GM23338 (cell line): Measurements from ENCODE around the gene CD7.

Experiments used
- CTCF ChIP-seq, 2 experiments: fragments of 200-600 bp in 1 of 2; sonication (generic) in 1 of 2; conservative IDR thresholded peaks; 2 replicates each; pipeline versions ENCODE4 v1.5.1 to v1.6.1; 2016 to 2017; ENCODE audit warnings: antibody characterized with exemption in 2 of 2, low read depth in 2 of 2, mild to moderate bottlenecking in 2 of 2, moderate library complexity in 1 of 2
- EZH2phosphoT487 ChIP-seq: fragments of 200-600 bp; sonication (generic); IDR thresholded peaks from one replicate; pipeline ENCODE4 v1.8.1; 2018; ENCODE audit warnings: antibody characterized with exemption; ENCODE audit not compliant: unreplicated experiment

- TF ChIP-seq EZH2phosphoT487 = no peak
- TF ChIP-seq CTCF (conservative IDR thresholded peaks at IDR 0.05; ENCODE audit: low read depth in 2 of 2) = no peak
Observed at GRCh38 chr17:82276938-82277337, 40.5 kb downstream of the CD7 start.
